PC-3 (cell line): Measurements from ENCODE around the gene ASPN. TPM values are rescaled to one million over a fixed set of nuclear protein-coding genes. Genes with fewer than 3 reads are reported as not detected.

ENCODE experiments used
- ATAC-seq: fragments of 200-7000 bp; cut with Tn5 transposase; 2 replicates; pipeline ENCODE4 v1.9.1; 2020; ENCODE audit warnings: mild to moderate bottlenecking, moderate library complexity
- BruUV-seq: library from RNA; stranded (reverse); fragments of 400-500 nt; replicated peaks from 2 replicates; lab custom pipeline; 2021; lab: Mats Ljungman, UMichigan
- CTCF ChIA-PET: fragments of 300-600 bp; sonication (Branson Sonifier 250); formaldehyde crosslinking; loops from one replicate; lab custom pipeline; 2022; ENCODE audit warnings: antibody characterized with exemption; lab: Charles Lee
- POLR2A ChIA-PET: fragments of 300-600 bp; sonication (Branson Sonifier 250); formaldehyde crosslinking; loops from one replicate; lab custom pipeline; 2022; ENCODE audit warnings: antibody characterized with exemption; ENCODE audit not compliant: unreplicated experiment; lab: Charles Lee
- DNase-seq: peaks from one replicate; pipeline ENCODE4 v3.0.0-alpha.2; 2015
- H2AFZ ChIP-seq: fragments of 300-600 bp; sonication (generic); 2 replicates; pipeline ENCODE4 v1.6.0; 2016; ENCODE audit warnings: antibody characterized with exemption, low read length
- H3F3A ChIP-seq: fragments of 300-600 bp; sonication (generic); one replicate; pipeline ENCODE4 v1.6.0; 2017; ENCODE audit warnings: antibody characterized with exemption, low read length, control low read depth, mild to moderate bottlenecking; ENCODE audit not compliant: unreplicated experiment
- H3K27ac ChIP-seq: fragments of 300-600 bp; sonication (generic); 2 replicates; pipeline ENCODE4 v1.5.1; 2016; ENCODE audit warnings: mild to moderate bottlenecking, low read length
- H3K27me3 ChIP-seq: fragments of 300-600 bp; sonication (generic); 2 replicates; pipeline ENCODE4 v1.6.1; 2016; ENCODE audit warnings: low read length, mixed read lengths
- H3K36me3 ChIP-seq: fragments of 300-600 bp; sonication (generic); 2 replicates; pipeline ENCODE4 v1.6.1; 2016; ENCODE audit warnings: low read depth, mixed run types, low read length, mixed read lengths
- H3K4me1 ChIP-seq: fragments of 300-600 bp; sonication (generic); 2 replicates; pipeline ENCODE4 v1.5.1; 2016; ENCODE audit warnings: low read length; ENCODE audit not compliant: insufficient read depth
- H3K4me2 ChIP-seq: fragments of 300-600 bp; sonication (generic); 2 replicates; pipeline ENCODE4 v1.6.0; 2016; ENCODE audit warnings: low read length
- H3K4me3 ChIP-seq: fragments of 300-600 bp; sonication (generic); 2 replicates; pipeline ENCODE4 v1.5.1; 2016; ENCODE audit warnings: mild to moderate bottlenecking, low read length, mixed read lengths
- H3K79me2 ChIP-seq: fragments of 300-600 bp; sonication (generic); 2 replicates; pipeline ENCODE4 v1.6.1; 2017; ENCODE audit warnings: low read length, mixed read lengths
- H3K9ac ChIP-seq: fragments of 300-600 bp; sonication (generic); 2 replicates; pipeline ENCODE4 v1.6.0; 2016; ENCODE audit warnings: mild to moderate bottlenecking, low read length
- H3K9me2 ChIP-seq: fragments of 300-600 bp; sonication (generic); replicated peaks from 2 replicates; pipeline ENCODE4 v1.6.1; 2016; ENCODE audit warnings: mixed run types, low read length, mixed read lengths
- H3K9me3 ChIP-seq: fragments of 300-600 bp; sonication (generic); 2 replicates; pipeline ENCODE4 v1.6.1; 2016; ENCODE audit warnings: low read length, mixed read lengths
- H4K20me1 ChIP-seq: fragments of 300-600 bp; sonication (generic); 2 replicates; pipeline ENCODE4 v1.6.1; 2016; ENCODE audit warnings: low read length, mixed read lengths
- CTCF ChIP-seq: fragments of 300-600 bp; sonication (generic); conservative IDR thresholded peaks from 2 replicates; pipeline ENCODE4 v1.5.1; 2017; ENCODE audit warnings: antibody characterized with exemption, low read depth, mild to moderate bottlenecking, low read length
- EZH2 ChIP-seq: fragments of 300-600 bp; sonication (generic); IDR thresholded peaks from one replicate; pipeline ENCODE4 v1.6.1; 2017; ENCODE audit warnings: antibody characterized with exemption, mild to moderate bottlenecking, low read length; ENCODE audit not compliant: unreplicated experiment
- EZH2phosphoT487 ChIP-seq: fragments of 300-600 bp; sonication (generic); IDR thresholded peaks from 2 replicates; pipeline ENCODE4 v1.6.1; 2018; ENCODE audit warnings: mild to moderate bottlenecking, antibody characterized with exemption, low read length, borderline replicate concordance
- intact Hi-C: fragments of 100-400 bp; cut with micrococcal nuclease; formaldehyde crosslinking; loops from 2 replicates; pipeline ENCODE4 v1.9.0; 2023
- total RNA-seq: library from RNA; depleted of rRNA; stranded (reverse); fragments of >200 nt; gene quantifications from 2 replicates; pipeline ENCODE4 v1.2.3, GENCODE V29; 2014

ASPN gene
- total RNA-seq, 1 experiment from 2014 or later, result not detected

GRCh38 chr9:92408747-92409478 lies 73.4 kb downstream of the ASPN start:
- BruUV-seq, result no TSS peak
- TF ChIP-seq EZH2, result no peak
- no peak for TF ChIP-seq CTCF
- TF ChIP-seq EZH2phosphoT487, result no peak
- no peak overlapping the region for H2AFZ ChIP-seq
- H3K9me3 ChIP-seq, result no peaks in the 10 kb centered on the region
- intact Hi-C loops, result no loop called here
- no peak overlapping the region for H3K27ac ChIP-seq
- DNase-seq, result no peak
- ChIA-PET POLR2A (no interaction called here), CTCF (interaction anchor here (1.2 kb wide), 1 partner anchor 81 kb away, joined by 3 read pairs; no protein-coding TSS in a partner anchor)
- H3K4me1 ChIP-seq, result peaks cover 8% of the 10 kb centered on the region
- no peaks in the 10 kb centered on the region for H3K27me3 ChIP-seq
- no peak overlapping the region for H3K9ac ChIP-seq
- H3K36me3 ChIP-seq, result no peaks in the 10 kb centered on the region
- no peak overlapping the region for H3K4me3 ChIP-seq
- H3K9me2 ChIP-seq, result no peaks in the 10 kb centered on the region
- H3F3A ChIP-seq, result no peaks in the 10 kb centered on the region
- no peaks in the 10 kb centered on the region for H3K79me2 ChIP-seq
- peak; percentile 22; the same call in 1 of the 2 replicates for ATAC-seq
- H4K20me1 ChIP-seq, result no peaks in the 10 kb centered on the region
- no peak overlapping the region for H3K4me2 ChIP-seq

- Histone ChIP-seq H3K27ac (no peak overlapping the region), H3K9me3 (no peaks in the 10 kb centered on the region), H3K79me2 (no peaks in the 10 kb centered on the region), H3K4me1 (peaks cover 8% of the 10 kb centered on the region), H3K4me3 (no peak overlapping the region), H3K4me2 (no peak overlapping the region), H4K20me1 (no peaks in the 10 kb centered on the region), H3K27me3 (no peaks in the 10 kb centered on the region), H2AFZ (no peak overlapping the region), H3K36me3 (no peaks in the 10 kb centered on the region), H3F3A (no peaks in the 10 kb centered on the region), H3K9ac (no peak overlapping the region), H3K9me2 (no peaks in the 10 kb centered on the region)
- CTCF ChIA-PET, result no interaction called here
- BruUV-seq, result no TSS peak
- intact Hi-C loops, result no loop called here
- no peak for TF ChIP-seq EZH2
- no peak for TF ChIP-seq CTCF
- no peak for TF ChIP-seq EZH2phosphoT487
- POLR2A ChIA-PET, result no interaction called here
- ATAC-seq (no peak), DNase-seq (no peak)
Observed at GRCh38 chr9:92407818-92408217, 74.5 kb downstream of the ASPN start.

GRCh38 chr9:92406477-92406876 lies 75.8 kb downstream of the ASPN start:
- TF ChIP-seq CTCF (no peak), EZH2phosphoT487 (no peak), EZH2 (no peak)

More at GRCh38 chr9:92406477-92406876, 75.8 kb downstream of the ASPN start:
- no peaks in the 10 kb centered on the region for H3K36me3 ChIP-seq
- H3K4me1 ChIP-seq, result peaks cover 8% of the 10 kb centered on the region
- H3K27me3 ChIP-seq, result no peaks in the 10 kb centered on the region
- no peaks in the 10 kb centered on the region for H3K9me2 ChIP-seq
- H3K9ac ChIP-seq, result no peak overlapping the region
- H3K4me2 ChIP-seq, result no peak overlapping the region
- H3K79me2 ChIP-seq, result no peaks in the 10 kb centered on the region
- no peak for ATAC-seq
- H3K4me3 ChIP-seq, result no peak overlapping the region
- no peak for DNase-seq
- no peaks in the 10 kb centered on the region for H3K9me3 ChIP-seq
- H4K20me1 ChIP-seq, result no peaks in the 10 kb centered on the region
- no peak overlapping the region for H2AFZ ChIP-seq
- no peaks in the 10 kb centered on the region for H3F3A ChIP-seq
- POLR2A ChIA-PET, result no interaction called here
- BruUV-seq, result no TSS peak
- CTCF ChIA-PET, result no interaction called here
- H3K27ac ChIP-seq, result no peak overlapping the region
- intact Hi-C loops, result no loop called here
